MM.1S (cell line): Measurements from ENCODE around the gene PM20D1.

Experiments used
- DNase-seq: peaks from one replicate; pipeline ENCODE4 v3.0.0-alpha.2; 2015
- H2AFZ ChIP-seq: fragments of 300-600 bp; sonication (generic); 2 replicates; pipeline ENCODE4 v1.6.0; 2016; ENCODE audit warnings: antibody characterized with exemption, low read length
- H3F3A ChIP-seq: fragments of 300-600 bp; sonication (generic); 2 replicates; pipeline ENCODE4 v1.6.1; 2016; ENCODE audit warnings: mild to moderate bottlenecking, antibody characterized with exemption, low read length, moderate library complexity, mixed read lengths; ENCODE audit not compliant: insufficient read depth
- H3K27ac ChIP-seq: fragments of 300-600 bp; sonication (generic); 2 replicates; pipeline ENCODE4 v1.5.1; 2016; ENCODE audit warnings: mild to moderate bottlenecking, low read length
- H3K27me3 ChIP-seq: fragments of 300-600 bp; sonication (generic); replicated peaks from 2 replicates; pipeline ENCODE4 v1.6.0; 2016; ENCODE audit warnings: low read length; ENCODE audit not compliant: insufficient read depth
- H3K36me3 ChIP-seq: fragments of 300-600 bp; sonication (generic); replicated peaks from 2 replicates; pipeline ENCODE4 v1.6.1; 2016; ENCODE audit warnings: mild to moderate bottlenecking, low read length, mixed read lengths; ENCODE audit not compliant: insufficient read depth
- H3K4me1 ChIP-seq: fragments of 300-600 bp; sonication (generic); 2 replicates; pipeline ENCODE4 v1.6.1; 2016; ENCODE audit warnings: low read length, mixed read lengths
- H3K4me2 ChIP-seq: fragments of 300-600 bp; sonication (generic); 2 replicates; pipeline ENCODE4 v1.6.0; 2016; ENCODE audit warnings: low read depth, low read length
- H3K4me3 ChIP-seq: fragments of 300-600 bp; sonication (generic); 2 replicates; pipeline ENCODE4 v1.5.1; 2016; ENCODE audit warnings: low read length, mixed read lengths
- H3K79me2 ChIP-seq: fragments of 300-600 bp; sonication (generic); 2 replicates; pipeline ENCODE4 v1.6.1; 2016; ENCODE audit warnings: mixed run types, low read length, mixed read lengths
- H3K9ac ChIP-seq: fragments of 300-600 bp; sonication (generic); 2 replicates; pipeline ENCODE4 v1.6.1; 2016; ENCODE audit warnings: low read length, mixed read lengths
- H3K9me2 ChIP-seq: fragments of 300-600 bp; sonication (generic); replicated peaks from 2 replicates; pipeline ENCODE4 v1.6.1; 2016; ENCODE audit warnings: mild to moderate bottlenecking, low read length, mixed read lengths; ENCODE audit not compliant: insufficient read depth
- H3K9me3 ChIP-seq: fragments of 300-600 bp; sonication (generic); replicated peaks from 2 replicates; pipeline ENCODE4 v1.6.1; 2016; ENCODE audit warnings: mild to moderate bottlenecking, low read length, mixed read lengths; ENCODE audit not compliant: insufficient read depth
- H4K20me1 ChIP-seq: fragments of 300-600 bp; sonication (generic); 2 replicates; pipeline ENCODE4 v1.6.1; 2016; ENCODE audit warnings: mild to moderate bottlenecking, low read length, moderate library complexity, mixed read lengths; ENCODE audit not compliant: insufficient read depth
- CTCF ChIP-seq: fragments of 300-600 bp; sonication (generic); IDR thresholded peaks from 2 replicates; pipeline ENCODE4 v1.5.1; 2016; ENCODE audit warnings: antibody characterized with exemption, low read length, mixed read lengths
- EZH2 ChIP-seq: fragments of 300-600 bp; sonication (generic); optimal IDR thresholded peaks from 2 replicates; pipeline ENCODE3; 2017; ENCODE audit warnings: low read depth, mild to moderate bottlenecking, antibody characterized with exemption, low read length, mixed read lengths
- EZH2phosphoT487 ChIP-seq: fragments of 300-600 bp; sonication (generic); IDR thresholded peaks from 2 replicates; pipeline ENCODE4 v1.6.1; 2018; ENCODE audit warnings: antibody characterized with exemption, low read length

PM20D1 gene

GRCh38 chr1:205798577-205798976 is 51.4 kb downstream of the PM20D1 start:
- Histone ChIP-seq H3K9me3 (no peaks in the 10 kb centered on the region), H3K36me3 (no peaks in the 10 kb centered on the region), H3K27me3 (no peaks in the 10 kb centered on the region), H4K20me1 (no peaks in the 10 kb centered on the region), H3F3A (no peaks in the 10 kb centered on the region), H2AFZ (no peak overlapping the region), H3K27ac (no peak overlapping the region), H3K4me2 (no peak overlapping the region), H3K79me2 (no peaks in the 10 kb centered on the region), H3K9me2 (no peaks in the 10 kb centered on the region), H3K4me1 (no peaks in the 10 kb centered on the region), H3K4me3 (no peak overlapping the region), H3K9ac (no peak overlapping the region)
- no peak for DNase-seq
- TF ChIP-seq EZH2phosphoT487 (no peak), CTCF (no peak), EZH2 (no peak)

GRCh38 chr1:205797168-205797567 is 52.8 kb downstream of the PM20D1 start:
- H3F3A ChIP-seq = no peaks in the 10 kb centered on the region
- H3K79me2 ChIP-seq = no peaks in the 10 kb centered on the region
- no peaks in the 10 kb centered on the region for H3K9me2 ChIP-seq
- DNase-seq = no peak
- H4K20me1 ChIP-seq = no peaks in the 10 kb centered on the region
- no peak overlapping the region for H3K4me2 ChIP-seq
- no peaks in the 10 kb centered on the region for H3K36me3 ChIP-seq
- no peak overlapping the region for H3K27ac ChIP-seq
- no peaks in the 10 kb centered on the region for H3K4me1 ChIP-seq
- TF ChIP-seq EZH2phosphoT487 (no peak), CTCF (no peak), EZH2 (no peak)
- no peaks in the 10 kb centered on the region for H3K27me3 ChIP-seq
- H3K4me3 ChIP-seq = no peak overlapping the region
- H3K9ac ChIP-seq = no peak overlapping the region
- H3K9me3 ChIP-seq = no peaks in the 10 kb centered on the region
- no peak overlapping the region for H2AFZ ChIP-seq

- Histone ChIP-seq H3K4me3 (no peak overlapping the region), H4K20me1 (no peaks in the 10 kb centered on the region), H3K27me3 (no peaks in the 10 kb centered on the region), H3K4me1 (no peaks in the 10 kb centered on the region), H3K9me3 (no peaks in the 10 kb centered on the region), H3K36me3 (no peaks in the 10 kb centered on the region), H3K79me2 (no peaks in the 10 kb centered on the region), H2AFZ (no peak overlapping the region), H3K9ac (no peak overlapping the region), H3K9me2 (no peaks in the 10 kb centered on the region), H3K27ac (no peak overlapping the region), H3F3A (no peaks in the 10 kb centered on the region), H3K4me2 (no peak overlapping the region)
- no peak for TF ChIP-seq CTCF
- TF ChIP-seq EZH2phosphoT487 = no peak
- TF ChIP-seq EZH2 = no peak
- peak; percentile 11 for DNase-seq
These were observed 55.8 kb downstream of the PM20D1 start for GRCh38 chr1:205794011-205794730.
